PFSK-1 (cell line): ENCODE results near the gene OR1I1.

ENCODE experiments used
- POLR2AphosphoS5 ChIP-seq: IDR thresholded peaks from 2 replicates; pipeline ENCODE4 v1.6.1; 2012; ENCODE audit warnings: low read depth, mild to moderate bottlenecking, control low read depth, low read length, moderate library complexity
- TAF1 ChIP-seq: IDR thresholded peaks from 2 replicates; pipeline ENCODE4 v1.6.1; 2012; ENCODE audit warnings: low read length, control low read depth, borderline replicate concordance; ENCODE audit not compliant: insufficient read depth

DNA sequence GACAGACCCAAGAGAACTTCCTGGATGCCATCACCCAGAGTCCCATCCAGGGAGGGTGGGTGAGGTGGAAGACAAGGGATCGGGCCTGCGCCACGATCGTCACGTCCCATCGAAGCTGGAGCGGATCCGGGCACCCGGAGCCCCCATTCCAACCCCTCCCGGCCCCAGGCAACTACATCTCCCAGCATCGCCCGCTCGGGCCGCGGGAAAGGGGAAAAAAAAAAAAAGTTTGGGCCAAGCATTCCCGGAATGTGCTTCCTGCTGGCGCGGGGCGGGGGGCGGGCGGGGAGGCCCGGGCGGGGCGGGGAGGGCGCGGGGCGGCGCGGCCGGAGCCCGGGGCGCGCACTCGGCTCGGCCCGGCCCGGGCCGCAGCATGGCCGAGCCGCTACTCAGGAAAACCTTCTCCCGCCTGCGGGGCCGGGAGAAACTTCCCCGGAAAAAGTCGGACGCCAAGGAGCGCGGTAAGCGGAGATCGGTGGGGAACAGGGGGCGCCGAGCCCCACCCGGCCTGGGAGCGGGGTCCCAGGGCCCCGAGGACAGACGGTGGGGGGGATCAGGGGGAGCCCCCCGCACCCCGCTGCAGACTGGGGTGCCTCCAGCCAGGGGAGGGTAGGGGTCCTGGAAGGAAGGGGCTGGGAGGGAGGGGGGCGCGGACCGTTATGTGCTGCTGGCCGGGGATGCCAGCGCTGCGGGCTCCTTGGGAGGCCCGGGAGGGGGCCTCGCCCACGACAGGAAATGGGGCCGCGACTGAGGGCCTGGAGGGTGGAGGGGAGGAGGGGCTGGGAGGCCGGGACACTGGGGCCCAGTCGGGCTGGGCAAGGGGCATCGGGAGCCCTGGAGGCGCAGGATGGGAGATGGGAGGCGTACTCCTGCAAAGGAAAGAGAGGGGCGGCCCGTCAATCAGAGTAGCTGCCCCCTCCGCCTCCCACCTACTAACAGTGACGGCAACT lies 25.3 kb downstream of the OR1I1 start, which contains the start of gene SYDE1:
- TF ChIP-seq POLR2AphosphoS5 (peak; percentile 46), TAF1 (no peak)
